Astrocyte (in vitro differentiated cells and primary cell): ENCODE measurements around the gene SLCO3A1. TPM values are rescaled to one million over a fixed set of nuclear protein-coding genes. Genes with fewer than 3 reads are reported as not detected.
"Not testable (repeated sequence)": the region's sequence is repeated elsewhere in the genome, so short reads cannot be mapped to it uniquely, and the experiment has no call there.

Source experiments
- DNase-seq: peaks from one replicate; pipeline ENCODE4 v3.0.0-alpha.2; 2010; ENCODE audit warnings: low read depth
- FAIRE-seq: peaks from 2 replicates; lab custom pipeline; 2011; peaks lifted over from hg19 to GRCh38; lab: Jason Lieb, UNC
- H2AFZ ChIP-seq: 2 replicates; pipeline ENCODE4 v1.6.0; 2012; ENCODE audit warnings: low read depth, low read length, inconsistent platforms
- H3K27ac ChIP-seq: 2 replicates; pipeline ENCODE4 v1.5.1; 2011; ENCODE audit warnings: low read depth, low read length, inconsistent platforms
- H3K27me3 ChIP-seq: 2 replicates; pipeline ENCODE4 v1.6.0; 2011; ENCODE audit warnings: low read length, inconsistent platforms; ENCODE audit not compliant: insufficient read depth
- H3K36me3 ChIP-seq: 2 replicates; pipeline ENCODE4 v1.5.1; 2011; ENCODE audit warnings: low read length, inconsistent platforms; ENCODE audit not compliant: insufficient read depth
- H3K4me1 ChIP-seq: 2 replicates; pipeline ENCODE4 v1.5.1; 2011; ENCODE audit warnings: low read length, inconsistent platforms; ENCODE audit not compliant: insufficient read depth
- H3K4me2 ChIP-seq: 2 replicates; pipeline ENCODE4 v1.6.0; 2012; ENCODE audit warnings: low read length, inconsistent platforms
- H3K4me3 ChIP-seq: 2 replicates; pipeline ENCODE4 v1.5.1; 2011; ENCODE audit warnings: low read depth, mild to moderate bottlenecking, low read length, inconsistent platforms; ENCODE audit not compliant: insufficient read depth
- H3K79me2 ChIP-seq: 2 replicates; pipeline ENCODE4 v1.6.0; 2012; ENCODE audit warnings: mild to moderate bottlenecking, low read length, inconsistent platforms; ENCODE audit not compliant: insufficient read depth
- H3K9ac ChIP-seq: 2 replicates; pipeline ENCODE4 v1.6.0; 2012; ENCODE audit warnings: mild to moderate bottlenecking, low read length, inconsistent platforms
- H3K9me3 ChIP-seq: 2 replicates; pipeline ENCODE4 v1.5.1; 2012; ENCODE audit warnings: low read depth, mild to moderate bottlenecking, low read length, inconsistent platforms; ENCODE audit not compliant: insufficient read depth
- H4K20me1 ChIP-seq: 2 replicates; pipeline ENCODE4 v1.6.0; 2012; ENCODE audit warnings: low read length, inconsistent platforms; ENCODE audit not compliant: insufficient read depth
- H3K27ac Mint-ChIP-seq: one replicate; pipeline ENCODE4 v1.8.0; 2021; ENCODE audit warnings: mild to moderate bottlenecking, mixed read lengths; ENCODE audit not compliant: unreplicated experiment
- H3K27me3 Mint-ChIP-seq: one replicate; pipeline ENCODE4 v1.8.0; 2021; ENCODE audit warnings: low read depth, mixed read lengths; ENCODE audit not compliant: unreplicated experiment
- H3K36me3 Mint-ChIP-seq: one replicate; pipeline ENCODE4 v1.8.0; 2021; ENCODE audit warnings: low read depth, mixed read lengths; ENCODE audit not compliant: unreplicated experiment
- H3K4me1 Mint-ChIP-seq: one replicate; pipeline ENCODE4 v1.8.0; 2021; ENCODE audit warnings: low read depth, mixed read lengths; ENCODE audit not compliant: unreplicated experiment
- H3K4me3 Mint-ChIP-seq: one replicate; pipeline ENCODE4 v1.8.0; 2021; ENCODE audit warnings: mild to moderate bottlenecking, moderate library complexity, mixed read lengths; ENCODE audit not compliant: unreplicated experiment
- H3K9me3 Mint-ChIP-seq: one replicate; pipeline ENCODE4 v1.8.0; 2021; ENCODE audit warnings: mild to moderate bottlenecking, mixed read lengths; ENCODE audit not compliant: unreplicated experiment
- EZH2 ChIP-seq: IDR thresholded peaks from 2 replicates; pipeline ENCODE4 v1.6.1; 2012; ENCODE audit warnings: mild to moderate bottlenecking, low read length, inconsistent platforms; ENCODE audit not compliant: insufficient read depth
- total RNA-seq: library from RNA; stranded (reverse); gene quantifications from 2 replicates; pipeline ENCODE4 v1.2.1, GENCODE V29; 2021
- TF ChIP-seq, protein P1 (sequence below): IDR thresholded peaks from 2 replicates; pipeline ENCODE4 v1.5.1; 2011; ENCODE audit warnings: low read depth, mild to moderate bottlenecking, inconsistent platforms, low read length, moderate library complexity; ENCODE audit not compliant: insufficient read depth

Gene SLCO3A1
- total RNA-seq, 1 donor from 2014 or later: 9.4 TPM

DNA sequence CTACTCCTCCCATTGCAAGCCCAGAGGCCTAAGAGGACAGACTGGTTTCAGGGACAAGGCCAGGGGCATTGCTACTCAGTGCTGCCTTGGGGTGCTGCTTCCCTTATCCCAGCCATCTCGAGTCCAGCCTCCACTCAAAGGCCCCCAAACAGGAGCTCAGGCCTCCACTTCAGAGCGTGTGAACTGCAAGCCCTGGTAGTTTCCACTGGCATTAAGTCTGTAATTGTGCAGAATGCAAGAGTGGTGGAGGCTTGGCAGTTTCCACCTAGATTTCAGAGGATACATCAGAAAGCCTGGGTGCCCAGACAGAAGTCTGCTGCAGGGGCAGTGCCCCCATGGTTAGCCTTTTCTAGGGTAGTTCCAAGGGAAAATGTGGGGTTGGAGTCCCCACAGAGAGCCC lies 347.4 kb downstream of the SLCO3A1 start:
- peaks cover 4% of the 10 kb centered on the region for H3K27me3 Mint-ChIP-seq
- FAIRE-seq (no peak), DNase-seq (no peak)
- H3K4me1 Mint-ChIP-seq: no peaks in the 10 kb centered on the region
- Histone ChIP-seq H3K9me3 (no peaks in the 10 kb centered on the region), H3K4me1 (no peaks in the 10 kb centered on the region), H3K4me3 (no peak overlapping the region), H2AFZ (no peak overlapping the region), H3K4me2 (no peak overlapping the region), H3K27ac (no peak overlapping the region), H3K36me3 (no peaks in the 10 kb centered on the region), H3K9ac (no peak overlapping the region), H4K20me1 (no peaks in the 10 kb centered on the region), H3K27me3 (no peaks in the 10 kb centered on the region), H3K79me2 (no peaks in the 10 kb centered on the region)
- H3K36me3 Mint-ChIP-seq: no peaks in the 10 kb centered on the region
- H3K9me3 Mint-ChIP-seq: peaks cover 1% of the 10 kb centered on the region
- no peak overlapping the region for H3K4me3 Mint-ChIP-seq
- no peak overlapping the region for H3K27ac Mint-ChIP-seq
- TF ChIP-seq, protein P1, sequence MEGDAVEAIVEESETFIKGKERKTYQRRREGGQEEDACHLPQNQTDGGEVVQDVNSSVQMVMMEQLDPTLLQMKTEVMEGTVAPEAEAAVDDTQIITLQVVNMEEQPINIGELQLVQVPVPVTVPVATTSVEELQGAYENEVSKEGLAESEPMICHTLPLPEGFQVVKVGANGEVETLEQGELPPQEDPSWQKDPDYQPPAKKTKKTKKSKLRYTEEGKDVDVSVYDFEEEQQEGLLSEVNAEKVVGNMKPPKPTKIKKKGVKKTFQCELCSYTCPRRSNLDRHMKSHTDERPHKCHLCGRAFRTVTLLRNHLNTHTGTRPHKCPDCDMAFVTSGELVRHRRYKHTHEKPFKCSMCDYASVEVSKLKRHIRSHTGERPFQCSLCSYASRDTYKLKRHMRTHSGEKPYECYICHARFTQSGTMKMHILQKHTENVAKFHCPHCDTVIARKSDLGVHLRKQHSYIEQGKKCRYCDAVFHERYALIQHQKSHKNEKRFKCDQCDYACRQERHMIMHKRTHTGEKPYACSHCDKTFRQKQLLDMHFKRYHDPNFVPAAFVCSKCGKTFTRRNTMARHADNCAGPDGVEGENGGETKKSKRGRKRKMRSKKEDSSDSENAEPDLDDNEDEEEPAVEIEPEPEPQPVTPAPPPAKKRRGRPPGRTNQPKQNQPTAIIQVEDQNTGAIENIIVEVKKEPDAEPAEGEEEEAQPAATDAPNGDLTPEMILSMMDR: no peak
- no peak for TF ChIP-seq EZH2

DNA sequence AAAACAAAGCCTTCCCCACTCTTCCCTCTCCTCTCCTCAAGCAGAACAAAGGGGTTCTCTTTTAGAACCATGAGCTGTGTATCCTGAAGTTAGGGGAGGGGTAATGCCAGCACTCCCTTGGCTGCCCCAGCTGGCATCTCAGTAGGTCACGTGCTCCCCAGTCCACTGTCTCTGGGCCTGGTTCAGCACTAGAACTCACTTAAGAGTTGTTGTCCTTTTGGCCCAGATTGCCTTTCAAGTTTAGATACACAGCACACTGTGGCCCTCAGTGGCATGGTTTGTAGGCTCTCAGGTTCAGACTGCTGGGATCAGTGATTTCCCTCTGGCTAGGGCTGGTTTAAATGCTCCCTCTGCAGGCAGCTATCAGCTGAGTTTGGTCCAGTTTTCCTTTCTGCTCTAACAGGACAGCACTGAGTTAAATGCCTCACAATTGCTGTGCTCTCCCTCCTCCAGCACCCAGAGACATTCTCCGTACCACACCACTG lies 351.8 kb downstream of the SLCO3A1 start:
- H3K9me3 ChIP-seq: no peaks in the 10 kb centered on the region
- Mint-ChIP-seq H3K27me3 (peaks cover 4% of the 10 kb centered on the region), H3K27ac (no peak overlapping the region), H3K4me3 (no peak overlapping the region), H3K4me1 (no peaks in the 10 kb centered on the region), H3K36me3 (no peaks in the 10 kb centered on the region), H3K9me3 (peaks cover 3% of the 10 kb centered on the region)
- no peaks in the 10 kb centered on the region for H3K36me3 ChIP-seq
- H3K4me2 ChIP-seq: no peak overlapping the region
- no peak for TF ChIP-seq EZH2
- TF ChIP-seq, protein P1: no peak
- no peaks in the 10 kb centered on the region for H3K79me2 ChIP-seq
- H4K20me1 ChIP-seq: no peaks in the 10 kb centered on the region
- H3K4me3 ChIP-seq: no peak overlapping the region
- no peak overlapping the region for H3K9ac ChIP-seq
- no peak overlapping the region for H3K27ac ChIP-seq
- H3K4me1 ChIP-seq: no peaks in the 10 kb centered on the region
- no peaks in the 10 kb centered on the region for H3K27me3 ChIP-seq
- H2AFZ ChIP-seq: no peak overlapping the region
- no peak for DNase-seq
- FAIRE-seq: no peak

DNA sequence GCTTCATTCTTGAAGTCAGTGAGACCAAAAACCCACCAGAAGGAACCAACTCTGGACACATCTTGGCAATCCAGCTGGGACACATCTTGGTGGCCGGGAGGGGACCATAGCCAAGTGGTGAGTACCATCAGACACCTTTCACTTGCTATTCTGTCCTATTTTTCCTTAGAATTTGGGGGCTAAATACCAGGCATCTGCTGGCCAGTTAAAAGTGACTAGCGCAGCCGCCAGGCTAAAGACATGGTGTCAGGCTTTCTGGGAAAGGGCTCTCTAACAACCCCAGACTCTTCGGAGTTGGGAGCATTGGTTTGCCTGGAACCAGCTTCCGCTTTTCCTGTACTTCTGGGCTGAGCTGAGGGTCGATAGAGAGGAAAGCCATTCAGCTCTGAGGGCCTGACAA lies 354.1 kb downstream of the SLCO3A1 start:
- H3K36me3 Mint-ChIP-seq, H2AFZ ChIP-seq, H3K4me3 Mint-ChIP-seq, H3K79me2 ChIP-seq, H3K9me3 ChIP-seq, FAIRE-seq, H3K36me3 ChIP-seq, H3K4me1 ChIP-seq, DNase-seq, H4K20me1 ChIP-seq, H3K4me1 Mint-ChIP-seq, H3K27ac ChIP-seq, H3K4me3 ChIP-seq, H3K9me3 Mint-ChIP-seq, H3K4me2 ChIP-seq, H3K27me3 ChIP-seq, H3K27me3 Mint-ChIP-seq, H3K27ac Mint-ChIP-seq, H3K9ac ChIP-seq: not testable (repeated sequence)
